DMS153 (cell line): Measurements from ENCODE around the gene OBSCN.

ENCODE experiments used
- DNase-seq: peaks from one replicate; lab custom pipeline; 2025; lab: John Stamatoyannopoulos, UW

The OBSCN gene

GRCh38 chr1:228341450-228341813, 133.6 kb downstream of the OBSCN start:
- no peak for DNase-seq

- DNase-seq, result no peak
Observed at GRCh38 chr1:228341814-228342626, 134.2 kb downstream of the OBSCN start.

DNA sequence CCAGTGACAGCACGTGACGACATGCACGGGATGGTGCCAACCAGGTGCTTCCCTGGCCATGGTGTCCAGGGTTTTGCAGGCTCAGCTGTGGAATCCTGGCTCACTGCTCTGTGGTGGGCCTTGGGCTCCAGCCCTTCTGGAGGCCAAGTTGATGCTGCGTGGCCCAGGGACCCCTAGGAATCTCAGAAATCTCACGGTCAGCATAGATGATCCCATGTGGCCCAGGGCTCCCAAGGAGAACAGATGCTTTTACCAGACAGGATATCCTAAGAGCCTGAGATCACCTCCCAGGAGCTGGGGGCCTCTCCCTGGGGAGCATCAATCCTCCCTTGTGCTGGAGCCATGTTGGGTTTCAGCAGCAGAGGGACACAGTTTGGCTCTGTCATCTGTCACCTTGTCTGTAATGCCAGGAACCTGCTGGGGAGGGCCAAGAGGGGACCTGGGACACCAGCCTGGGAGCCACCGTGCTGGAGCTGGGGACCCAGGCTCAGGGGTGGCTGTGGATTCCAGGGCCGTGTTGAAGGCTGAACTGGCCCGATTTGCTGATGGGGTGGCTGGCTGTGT, 134.9 kb downstream of the OBSCN start:
- no peak for DNase-seq

DNA sequence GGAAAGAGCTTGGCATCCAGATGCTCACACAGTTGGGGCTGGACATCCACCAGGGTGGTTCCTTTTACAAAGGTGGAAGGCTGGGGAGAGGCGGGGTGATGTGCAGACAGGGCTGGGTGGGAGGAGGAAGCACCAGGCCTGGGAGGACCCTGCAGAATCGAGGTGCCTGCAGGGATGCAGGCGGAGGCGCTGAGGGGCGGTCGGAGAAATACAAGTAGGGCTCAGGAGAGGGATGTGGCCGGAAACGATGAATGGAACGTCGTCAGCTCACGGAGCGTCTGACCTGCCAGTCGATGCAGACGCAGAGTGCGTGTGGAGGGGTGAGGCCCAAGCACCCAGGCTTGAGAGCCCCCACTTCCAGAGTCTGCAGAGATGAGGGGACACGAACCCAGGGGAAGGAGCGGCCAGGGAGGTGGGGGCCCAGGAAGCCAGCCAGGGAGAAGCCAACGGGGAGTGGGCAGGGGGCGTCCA, 135.4 kb downstream of the OBSCN start:
- no peak for DNase-seq

DNA sequence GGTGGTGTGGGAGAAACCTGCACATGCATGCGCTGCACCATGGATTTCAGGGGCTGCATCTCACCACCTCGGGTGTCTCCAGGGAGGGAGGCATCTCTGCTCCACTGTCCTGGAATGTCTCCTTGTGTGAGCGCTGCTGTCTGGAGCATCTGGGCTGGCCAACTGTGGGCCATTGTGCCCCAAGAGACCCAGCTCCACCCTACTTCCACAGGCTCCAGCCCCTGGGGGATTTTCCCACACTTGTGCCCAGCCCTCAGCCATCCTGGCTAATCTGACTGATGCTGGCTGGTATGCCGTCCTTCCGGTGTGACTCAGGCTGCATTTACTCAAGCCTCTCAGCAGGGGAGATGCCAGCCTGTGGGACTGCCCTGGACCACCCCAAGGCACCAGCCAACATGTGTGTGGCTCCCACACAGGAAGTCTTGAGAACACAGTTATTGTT, 136.8 kb downstream of the OBSCN start:
- no peak for DNase-seq

- DNase-seq, result no peak
Observed at GRCh38 chr1:228345201-228345930, 137.5 kb downstream of the OBSCN start.

DNA sequence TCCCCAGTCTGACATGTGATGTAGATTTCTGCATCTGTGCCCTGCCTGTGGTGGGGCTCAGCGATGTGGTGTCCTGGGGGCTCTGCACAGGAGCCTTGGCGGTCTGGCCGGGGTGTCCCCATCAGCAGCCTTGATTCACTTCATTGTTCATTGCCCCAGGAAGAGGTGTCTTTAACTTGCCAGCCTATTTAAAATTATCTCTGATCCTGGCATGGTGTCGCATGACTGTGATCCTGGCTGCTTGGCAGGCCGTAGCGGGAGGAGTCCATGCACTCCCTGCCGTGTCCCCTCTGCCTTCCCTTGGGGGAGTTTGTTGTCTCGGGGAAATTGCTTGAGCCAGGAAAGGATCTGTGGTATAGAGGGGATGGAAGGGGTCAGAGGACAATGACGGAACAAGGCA, 138.9 kb downstream of the OBSCN start:
- DNase-seq, result no peak

DNA sequence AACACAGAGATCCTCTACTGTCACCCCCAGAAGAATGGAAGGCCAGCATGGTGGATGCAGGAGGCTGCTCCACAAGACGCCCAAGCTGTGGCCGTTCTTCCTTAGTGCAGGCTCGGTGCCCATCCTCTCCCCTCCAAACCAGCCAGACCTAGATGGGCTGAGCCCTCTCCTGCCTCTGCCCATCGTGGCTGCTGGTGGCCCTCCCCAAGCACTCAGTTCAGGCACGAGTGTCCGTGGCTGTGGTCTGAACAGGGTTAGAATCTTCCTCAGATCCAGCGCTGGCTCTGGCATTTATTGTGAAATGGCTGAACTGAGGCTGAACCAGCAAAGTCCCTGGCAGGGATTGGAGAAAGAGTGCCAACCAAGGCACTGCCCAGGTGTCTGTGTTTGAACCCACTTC, 139.3 kb downstream of the OBSCN start:
- no peak for DNase-seq

DNA sequence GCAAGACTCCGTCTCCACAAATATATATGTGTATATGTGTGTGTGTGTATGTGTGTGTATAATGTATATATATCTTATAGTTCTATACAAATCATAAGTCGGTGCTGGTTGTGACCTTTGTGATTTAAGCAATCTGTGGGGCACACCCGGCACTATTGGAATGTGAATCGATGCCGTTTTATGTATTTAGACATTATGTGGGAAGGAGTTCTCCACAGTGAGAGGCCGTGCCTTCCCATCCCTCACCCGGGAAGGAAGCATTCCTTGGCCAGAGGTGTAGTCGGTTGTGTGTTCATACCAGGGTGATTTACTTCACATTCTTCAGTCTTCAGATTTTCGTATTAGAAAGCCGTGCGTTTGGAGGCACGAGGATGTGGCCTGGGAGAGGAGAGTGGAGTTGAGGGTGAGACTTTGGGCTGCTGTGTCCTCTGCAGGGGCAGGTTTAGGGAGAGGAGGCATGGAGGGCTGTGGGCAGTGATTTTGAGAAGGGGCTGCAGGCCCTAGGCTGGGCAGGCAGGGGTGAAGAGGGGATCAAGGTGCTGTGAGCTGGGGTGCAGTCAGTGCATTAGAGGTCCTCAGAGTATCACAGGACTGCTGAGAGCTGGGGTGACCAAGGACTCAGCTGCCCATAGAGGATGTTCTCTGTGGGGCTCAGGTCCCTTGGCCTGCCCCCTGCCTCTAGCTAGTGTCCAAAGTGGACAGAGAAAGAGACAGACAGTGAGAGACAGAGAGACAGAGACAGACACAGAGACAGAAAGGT, 141.0 kb downstream of the OBSCN start:
- no peak for DNase-seq

GRCh38 chr1:228349701-228350171, 141.9 kb downstream of the OBSCN start:
- DNase-seq, result no peak

- no peak for DNase-seq
Observed at GRCh38 chr1:228350179-228350742, 142.4 kb downstream of the OBSCN start.

DNA sequence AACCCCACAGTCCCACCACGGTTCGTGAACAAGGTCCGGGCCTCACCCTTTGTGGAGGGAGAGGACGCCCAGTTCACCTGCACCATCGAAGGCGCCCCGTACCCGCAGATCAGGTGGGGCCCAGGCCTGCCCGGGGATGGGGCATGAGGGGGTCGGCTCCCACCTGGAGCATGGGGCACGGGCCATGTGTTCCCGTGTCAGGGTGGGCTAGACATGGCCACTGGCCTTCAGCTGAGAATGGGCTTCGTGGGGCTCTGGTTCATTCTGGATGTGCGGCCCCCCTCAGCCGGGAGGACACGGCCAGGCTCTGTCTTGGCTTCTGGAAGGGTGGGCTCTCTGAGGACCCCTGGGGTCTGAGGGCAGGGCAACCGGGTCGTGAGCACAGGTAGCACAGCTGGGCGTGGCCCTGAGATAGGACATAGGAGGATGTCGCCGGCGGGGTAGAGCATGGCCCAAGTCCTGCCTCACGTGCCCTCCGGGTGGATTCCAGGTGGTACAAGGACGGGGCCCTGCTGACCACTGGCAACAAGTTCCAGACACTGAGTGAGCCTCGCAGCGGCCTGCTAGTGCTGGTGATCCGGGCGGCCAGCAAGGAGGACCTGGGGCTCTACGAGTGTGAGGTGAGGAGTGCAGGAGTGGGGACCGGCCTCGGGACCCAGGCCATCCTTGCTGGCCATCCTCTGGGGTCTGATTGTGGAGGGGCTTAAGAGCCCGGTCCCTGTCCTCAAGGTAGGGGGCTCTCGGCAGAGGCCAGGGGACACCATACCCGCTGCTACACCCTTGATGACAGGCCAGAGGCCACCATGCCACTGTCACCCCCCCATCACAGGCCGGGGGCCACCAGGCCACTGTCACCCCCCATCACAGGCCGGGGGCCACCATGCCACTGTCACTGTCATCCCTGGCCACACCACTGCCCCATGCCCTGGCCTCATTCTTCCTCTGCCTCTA, 143.3 kb downstream of the OBSCN start:
- DNase-seq, result no peak

GRCh38 chr1:228351850-228352249, 144.0 kb downstream of the OBSCN start:
- DNase-seq, result no peak

DNA sequence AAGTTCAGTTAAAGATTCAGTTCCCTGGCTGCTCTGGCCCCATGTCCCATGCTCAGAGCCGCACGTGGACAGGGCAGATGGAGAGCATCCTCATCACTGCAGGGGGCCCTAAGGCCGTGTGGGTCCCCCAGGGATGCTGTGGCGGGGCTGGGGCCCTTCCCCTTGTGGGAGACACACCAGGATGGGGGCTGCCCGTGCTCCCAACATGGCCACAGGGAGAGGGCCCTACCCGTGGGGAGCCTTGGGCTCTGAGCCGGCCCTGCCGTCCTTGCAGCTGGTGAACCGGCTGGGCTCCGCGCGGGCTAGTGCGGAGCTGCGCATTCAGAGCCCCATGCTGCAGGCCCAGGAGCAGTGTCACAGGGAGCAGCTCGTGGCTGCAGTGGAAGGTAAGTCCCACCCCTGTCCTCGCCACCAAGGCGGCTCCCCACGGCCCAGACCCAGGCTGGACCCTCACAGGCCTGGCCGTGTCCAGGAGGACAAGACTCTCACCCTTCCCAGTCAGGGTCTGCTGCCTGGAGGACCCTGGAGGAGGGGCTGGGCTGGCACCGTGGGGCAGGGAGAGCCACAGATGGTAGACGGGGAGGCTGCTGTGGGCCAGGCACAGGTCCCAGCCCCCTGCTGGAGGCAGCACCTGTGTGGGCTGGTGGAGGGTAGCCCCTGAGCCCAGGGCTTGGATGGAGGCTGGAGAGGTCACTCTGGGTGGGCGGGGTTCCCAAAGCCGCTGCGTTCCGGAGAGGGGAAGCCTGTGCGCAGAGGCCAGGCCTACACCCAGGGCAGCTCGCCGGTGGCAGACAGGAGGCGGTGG, 145.0 kb downstream of the OBSCN start:
- DNase-seq, result no peak

- DNase-seq, result no peak
Observed at GRCh38 chr1:228353601-228354371, 145.9 kb downstream of the OBSCN start.

GRCh38 chr1:228354390-228355320, 146.8 kb downstream of the OBSCN start:
- DNase-seq, result no peak

GRCh38 chr1:228356897-228357680, 149.2 kb downstream of the OBSCN start:
- no peak for DNase-seq
